ENCODE data around the gene IL36A.
A peak's percentile ranks its signal among the peaks of the same experiment; 100 is the strongest.

Gene IL36A

GRCh38 chr2:113039719-113040118 is 34.5 kb downstream of the IL36A start:
- no peak for TF ChIP-seq CTCF (IDR thresholded peaks at IDR 0.05; ENCODE audit: control insufficient read depth, extremely low read depth, insufficient read depth)
- H3K4me3 ChIP-seq (ENCODE audit: low read depth, low read length): no peak overlapping the region
- DNase-seq (ENCODE audit: low read depth): no peak

- no peak overlapping the region for H3K4me3 ChIP-seq (ENCODE audit: low read depth, low read length)
- DNase-seq (ENCODE audit: low read depth): no peak
Measured at GRCh38 chr2:113041871-113042270, 36.6 kb downstream of the IL36A start.

DNA sequence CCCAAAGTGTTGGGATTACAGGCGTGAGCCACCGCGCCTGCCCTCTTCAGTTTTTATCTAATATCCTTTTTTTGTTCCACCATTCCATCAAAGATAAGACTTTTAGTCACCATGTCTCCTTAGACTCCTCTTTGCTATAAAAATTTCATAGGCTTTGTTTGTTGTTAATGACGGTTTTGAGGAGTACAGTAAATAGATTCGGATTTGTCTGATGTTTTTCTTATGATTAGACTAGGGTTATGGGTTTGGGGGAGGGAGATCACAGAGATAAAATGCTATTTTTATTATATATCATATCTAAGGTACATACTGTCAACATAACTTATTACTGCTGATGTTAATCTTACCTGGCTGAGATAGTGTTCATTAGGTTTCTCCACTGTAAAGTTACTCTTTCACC is 41.2 kb downstream of the IL36A start:
- no peak for TF ChIP-seq CTCF (IDR thresholded peaks at IDR 0.05; ENCODE audit: control insufficient read depth, extremely low read depth, insufficient read depth)
- no peak overlapping the region for H3K4me3 ChIP-seq (ENCODE audit: low read depth, low read length)
- peak; percentile 84 for DNase-seq (ENCODE audit: low read depth)

More at GRCh38 chr2:113041871-113042270, 36.6 kb downstream of the IL36A start:
- peak; percentile 25; the same call in 1 of the 2 replicates for TF ChIP-seq CTCF (IDR thresholded peaks at IDR 0.05; ENCODE audit: control insufficient read depth, extremely low read depth, insufficient read depth)

DNA sequence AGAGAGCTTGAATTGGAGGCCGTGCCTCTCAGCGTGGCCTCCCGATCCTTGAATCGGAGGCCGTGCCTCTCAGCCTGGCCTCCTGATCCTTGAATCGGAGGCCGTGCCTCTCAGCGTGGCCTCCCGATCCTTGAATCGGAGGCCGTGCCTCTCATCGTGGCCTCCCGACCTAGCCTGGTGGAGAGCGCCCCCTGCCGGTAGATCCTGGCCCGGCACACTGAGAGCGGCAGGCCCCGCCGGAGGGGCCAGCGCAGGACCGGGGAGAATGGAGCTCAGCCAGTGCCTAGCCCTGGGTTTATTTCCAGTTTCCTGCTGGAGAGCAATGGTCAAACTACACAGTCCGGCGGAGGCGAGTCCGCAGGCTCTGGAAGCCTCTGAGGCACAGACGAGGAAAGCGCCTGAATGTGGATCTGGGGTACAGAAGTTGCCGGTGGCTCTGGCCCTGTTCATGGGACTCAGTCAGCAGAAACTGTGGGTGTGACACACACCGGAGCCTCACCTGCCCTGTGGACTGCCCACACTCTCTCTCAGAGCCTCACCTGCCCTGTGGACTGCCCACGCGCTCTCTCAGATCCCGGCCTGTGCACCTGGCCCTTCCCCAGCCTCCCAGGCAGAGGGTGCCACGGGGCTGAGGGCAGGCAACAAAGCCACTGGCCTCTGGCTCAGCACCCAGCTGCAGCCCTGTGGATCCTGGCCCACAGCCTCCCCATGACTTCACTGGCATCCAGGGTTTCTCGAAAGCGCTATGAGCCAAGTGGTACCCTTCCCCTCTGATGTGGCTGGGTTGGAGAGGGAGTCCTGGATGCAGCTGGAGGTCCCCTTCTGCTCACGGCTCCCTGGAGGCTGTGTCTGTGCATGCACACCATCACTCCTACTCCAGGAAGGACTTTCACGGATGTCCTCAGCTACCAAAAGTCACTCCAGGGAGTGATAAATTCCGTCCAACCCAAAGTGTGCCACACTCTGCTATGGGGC is 45.9 kb downstream of the IL36A start:
- no peak for DNase-seq (ENCODE audit: low read depth)
- no peak for TF ChIP-seq CTCF (IDR thresholded peaks at IDR 0.05; ENCODE audit: control insufficient read depth, extremely low read depth, insufficient read depth)

DNA sequence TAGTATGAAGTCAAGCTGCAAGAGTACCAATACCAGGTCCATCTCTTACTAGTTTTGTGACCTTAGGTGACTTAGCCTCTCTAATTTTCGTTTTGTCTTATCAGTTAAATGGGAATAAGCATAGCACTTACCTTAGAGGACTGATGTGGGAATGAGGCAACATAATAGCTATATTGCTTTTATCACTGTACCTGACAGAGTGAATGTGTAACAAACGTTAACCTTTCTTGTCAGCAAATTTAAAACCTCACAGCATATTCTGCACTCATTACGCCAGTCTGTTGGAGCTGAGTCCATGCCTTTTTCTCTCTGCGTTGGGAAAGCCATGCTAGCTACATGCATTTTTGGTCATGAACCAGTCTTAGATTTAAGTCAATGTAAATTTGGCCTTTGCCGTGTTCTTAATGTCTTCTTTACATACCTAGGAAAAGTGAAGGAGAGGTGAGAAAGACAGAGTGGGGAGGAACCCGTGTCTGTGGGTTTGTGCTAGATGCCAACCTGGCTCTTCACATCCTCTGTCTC is 47.2 kb downstream of the IL36A start, which contains the start of gene IL36B:
Gene IL36B, minus strand, starts transcription at position 472 of the 522 bp plus-strand sequence.
- DNase-seq (ENCODE audit: low read depth): no peak
- no peak within 1 kb of the TSS for H3K4me3 ChIP-seq (ENCODE audit: low read depth, low read length)
- no peak for TF ChIP-seq CTCF (IDR thresholded peaks at IDR 0.05; ENCODE audit: control insufficient read depth, extremely low read depth, insufficient read depth)

More for the DNA sequence above, 45.9 kb downstream of the IL36A start:
- H3K4me3 ChIP-seq (ENCODE audit: low read depth, low read length): no peak overlapping the region

- DNase-seq (ENCODE audit: low read depth): no peak
- no peak overlapping the region for H3K4me3 ChIP-seq (ENCODE audit: low read depth, low read length)
Measured at GRCh38 chr2:113053666-113054065, 48.4 kb downstream of the IL36A start.

More at GRCh38 chr2:113053666-113054065, 48.4 kb downstream of the IL36A start:
- TF ChIP-seq CTCF (IDR thresholded peaks at IDR 0.05; ENCODE audit: control insufficient read depth, extremely low read depth, insufficient read depth): no peak

Measured in LNCaP clone FGC (cell line).